HG02885 (cell line): ENCODE measurements around the gene SLC26A1.

Experiments
- ATAC-seq: cut with Tn5 transposase; IDR thresholded peaks from one replicate; pipeline ENCODE4 v1.9.1; 2021; ENCODE audit warnings: mild to moderate bottlenecking; ENCODE audit not compliant: unreplicated experiment, poor library complexity

SLC26A1 gene

DNA sequence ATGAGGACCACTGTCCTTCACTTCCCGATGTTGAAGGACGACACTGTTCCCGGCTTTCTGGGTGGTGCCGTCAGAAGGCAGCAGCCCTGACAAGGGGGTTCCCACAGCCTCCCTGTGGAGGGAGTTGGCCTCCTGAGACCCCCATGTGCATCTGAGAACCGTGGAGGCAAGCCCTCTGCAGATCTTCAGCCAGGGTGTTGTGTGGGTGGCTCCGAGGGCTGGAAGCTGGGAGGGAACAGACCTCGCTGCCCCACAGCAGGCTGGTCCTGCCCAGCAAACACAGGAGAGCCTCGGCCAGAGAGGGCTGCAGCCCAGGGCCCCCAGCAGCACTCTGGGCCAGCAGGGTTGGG, 36.0 kb downstream of the SLC26A1 start:
- ATAC-seq = no peak

GRCh38 chr4:956531-957230, 36.5 kb downstream of the SLC26A1 start:
- no peak for ATAC-seq

DNA sequence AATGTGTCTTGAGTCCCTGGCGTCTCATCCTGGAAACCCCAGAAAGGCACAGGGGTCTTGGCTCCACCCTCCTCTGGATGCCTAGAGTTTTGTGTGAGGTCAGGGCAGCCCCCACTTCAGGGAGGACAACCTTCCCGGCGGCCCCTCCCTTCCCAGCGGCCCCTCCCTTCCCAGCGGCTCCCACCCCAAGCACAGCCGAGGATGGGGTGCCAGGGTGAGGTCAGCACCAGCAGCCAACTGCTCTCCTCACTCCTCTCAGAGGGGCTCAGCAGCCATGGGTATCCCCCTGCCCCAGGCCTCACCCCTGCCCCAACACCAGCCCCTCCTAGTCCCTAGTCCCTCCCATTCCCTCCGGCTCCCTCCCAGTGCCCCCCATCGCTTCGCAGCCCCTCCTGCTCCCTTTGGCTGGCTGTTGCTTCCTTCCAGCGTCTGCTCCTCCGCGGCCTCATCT, 37.2 kb downstream of the SLC26A1 start:
- ATAC-seq = no peak

DNA sequence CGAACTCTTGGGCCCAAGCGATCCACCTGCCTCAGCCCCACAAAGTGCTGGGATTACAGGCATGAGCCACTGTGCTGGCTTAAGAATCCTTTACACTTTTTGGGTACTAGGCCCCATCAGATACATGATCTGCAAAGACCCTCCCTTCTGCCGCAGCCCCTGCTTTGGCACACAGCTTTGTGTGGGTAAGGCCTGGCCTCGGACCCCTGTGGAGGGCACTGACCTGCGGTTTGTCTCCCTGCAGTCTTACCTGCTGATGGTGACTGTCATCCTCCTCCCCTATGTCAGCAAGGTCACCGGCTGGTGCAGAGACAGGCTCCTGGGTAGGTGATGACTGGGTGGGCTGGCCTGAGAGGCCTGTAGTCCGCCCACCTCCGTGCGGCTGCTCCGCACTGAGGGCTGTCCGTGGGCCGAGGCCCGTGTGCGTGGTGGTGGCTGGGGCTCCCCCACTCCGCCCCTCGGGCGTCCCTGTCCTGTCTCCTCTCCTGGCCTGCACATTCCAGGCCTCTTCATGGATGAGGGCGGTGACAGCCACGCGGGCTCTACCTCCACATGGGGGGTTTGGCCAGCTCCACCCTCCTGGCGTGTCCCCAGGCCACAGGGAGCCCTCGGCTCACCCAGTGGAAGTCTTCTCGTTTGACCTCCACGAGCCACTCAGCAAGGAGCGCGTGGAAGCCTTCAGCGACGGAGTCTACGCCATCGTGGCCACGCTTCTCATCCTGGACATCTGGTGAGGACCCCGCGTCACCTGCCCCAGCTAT, 37.9 kb downstream of the SLC26A1 start:
- no peak for ATAC-seq

GRCh38 chr4:954211-955020, 38.8 kb downstream of the SLC26A1 start:
- no peak for ATAC-seq

DNA sequence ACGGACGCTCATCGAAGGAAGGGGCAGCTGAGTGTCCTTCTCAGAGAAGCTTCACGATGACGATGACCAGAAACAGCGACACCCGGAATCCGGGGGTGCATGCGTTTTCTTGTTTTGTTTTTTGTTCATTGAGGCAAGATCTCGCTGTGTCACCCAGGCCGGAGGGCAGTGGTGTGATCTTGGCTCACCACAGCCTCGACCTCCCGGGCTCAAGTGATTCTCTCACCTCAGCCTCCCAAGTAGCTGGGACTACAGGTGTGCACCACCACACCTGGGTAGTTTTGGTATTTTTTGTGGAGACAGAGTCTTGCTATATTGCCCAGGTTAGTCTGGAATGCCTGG, 39.7 kb downstream of the SLC26A1 start:
- no peak for ATAC-seq

DNA sequence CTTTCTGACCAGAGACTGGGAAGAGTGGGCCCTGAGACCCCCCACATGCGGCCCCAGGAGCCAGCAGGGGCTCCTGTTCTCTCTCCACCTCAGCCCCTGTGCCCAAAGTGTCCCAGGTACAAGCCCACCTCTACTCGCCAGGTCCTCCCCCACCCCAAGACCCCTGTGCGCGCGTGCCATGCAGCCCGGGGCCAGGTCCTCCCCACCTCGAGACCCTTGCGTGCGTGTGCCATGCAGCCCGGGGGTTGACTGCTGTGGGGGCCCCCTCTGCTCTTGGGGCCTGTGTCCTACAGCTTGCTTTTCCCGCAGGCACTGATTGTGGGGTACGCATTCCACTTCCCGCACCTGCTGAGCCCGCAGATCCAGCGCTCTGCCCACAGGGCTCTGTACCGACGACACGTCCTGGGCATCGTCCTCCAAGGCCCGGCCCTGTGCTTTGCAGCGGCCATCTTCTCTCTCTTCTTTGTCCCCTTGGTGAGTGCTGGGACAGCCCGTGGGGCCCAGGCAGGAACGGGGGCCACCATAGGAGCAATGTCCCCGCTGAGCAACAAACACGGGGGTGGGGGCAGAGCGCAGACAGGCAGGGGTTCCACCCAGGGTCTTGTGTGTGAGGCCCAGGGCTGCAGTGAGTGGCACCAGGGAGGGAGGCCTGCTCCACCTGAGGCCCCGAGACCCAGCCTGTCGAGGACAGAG, 40.2 kb downstream of the SLC26A1 start:
- no peak for ATAC-seq

GRCh38 chr4:951594-952468, 41.4 kb downstream of the SLC26A1 start:
- no peak for ATAC-seq

DNA sequence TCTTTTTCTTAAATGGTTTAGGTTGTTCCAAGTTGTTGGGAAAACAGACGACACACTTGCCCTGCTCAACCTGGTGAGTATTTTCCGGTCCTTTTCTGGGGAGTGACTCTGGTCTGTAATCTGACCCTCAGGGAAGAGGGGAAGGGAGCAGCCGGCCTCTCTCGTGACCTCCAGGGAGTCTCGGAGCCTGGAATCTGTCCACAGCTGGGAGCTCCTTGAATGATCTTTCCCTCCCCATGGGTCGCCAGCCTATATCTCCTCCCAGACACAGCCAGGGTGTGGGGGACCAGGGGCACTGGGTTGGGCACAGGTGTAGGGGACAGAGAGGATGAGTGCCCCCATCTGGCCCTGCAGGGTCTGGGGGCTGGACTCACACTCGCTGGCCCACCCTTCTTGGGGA, 42.0 kb downstream of the SLC26A1 start:
- ATAC-seq = no peak

DNA sequence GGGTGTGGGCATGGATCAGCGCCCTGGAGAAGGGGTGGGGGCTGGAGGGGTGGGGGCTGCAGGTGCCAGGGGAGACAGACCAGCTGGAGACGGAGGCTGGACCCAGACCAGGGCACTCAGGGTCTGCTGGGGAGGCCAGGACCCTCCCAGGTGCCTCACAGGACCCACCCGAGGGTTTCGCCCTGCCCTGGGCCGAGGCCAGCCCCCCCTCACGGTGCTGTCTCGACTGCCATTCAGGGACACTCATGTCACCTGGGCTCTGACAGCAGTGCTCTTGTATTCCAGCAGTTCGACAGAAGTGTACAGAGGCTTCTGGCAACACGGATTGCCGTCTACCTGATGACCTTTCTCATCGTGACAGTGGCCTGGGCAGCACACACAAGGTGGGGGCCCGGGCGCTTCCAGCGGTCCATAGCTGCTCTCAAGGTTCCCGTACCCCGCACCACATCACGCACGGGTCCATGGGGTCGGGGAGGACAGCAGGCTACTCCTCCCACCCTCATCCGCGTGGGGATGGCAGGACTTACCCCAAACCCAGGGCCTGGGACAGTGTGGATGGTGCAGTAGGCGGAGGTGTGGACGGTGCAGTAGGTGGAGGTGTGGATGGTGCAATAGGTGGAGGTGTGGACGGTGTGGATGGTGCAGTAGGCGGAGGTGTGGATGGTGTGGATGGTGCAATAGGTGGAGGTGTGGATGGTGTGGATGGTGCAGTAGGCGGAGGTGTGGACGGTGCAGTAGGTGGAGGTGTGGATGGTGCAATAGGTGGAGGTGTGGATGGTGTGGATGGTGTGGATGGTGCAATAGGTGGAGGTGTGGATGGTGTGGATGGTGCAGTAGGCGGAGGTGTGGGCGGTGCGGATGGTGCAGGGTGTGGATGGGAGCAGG, 42.8 kb downstream of the SLC26A1 start:
- ATAC-seq = no peak

DNA sequence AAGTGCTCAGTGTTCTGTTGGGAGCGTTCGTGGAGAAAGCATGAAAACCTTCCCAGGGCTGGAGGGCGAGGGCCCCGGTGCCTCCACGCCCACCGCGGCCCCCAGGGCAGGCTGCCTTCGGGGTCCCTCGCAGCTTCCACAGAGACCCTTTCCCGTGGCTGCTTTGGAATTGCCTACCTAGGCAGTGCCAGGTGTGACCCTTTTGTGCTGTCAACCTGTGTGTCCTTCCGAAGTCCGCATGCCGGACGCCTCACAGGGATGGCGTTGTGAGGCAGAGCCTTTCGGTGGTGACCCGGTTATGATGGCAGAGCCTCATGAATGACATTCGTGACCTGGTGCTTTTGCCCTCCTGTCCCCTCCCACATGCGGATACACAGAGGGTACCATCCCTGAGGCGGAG, 43.5 kb downstream of the SLC26A1 start:
- no peak for ATAC-seq

GRCh38 chr4:948936-949300, 44.3 kb downstream of the SLC26A1 start:
- no peak for ATAC-seq

GRCh38 chr4:948101-948935, 44.9 kb downstream of the SLC26A1 start:
- ATAC-seq = no peak

DNA sequence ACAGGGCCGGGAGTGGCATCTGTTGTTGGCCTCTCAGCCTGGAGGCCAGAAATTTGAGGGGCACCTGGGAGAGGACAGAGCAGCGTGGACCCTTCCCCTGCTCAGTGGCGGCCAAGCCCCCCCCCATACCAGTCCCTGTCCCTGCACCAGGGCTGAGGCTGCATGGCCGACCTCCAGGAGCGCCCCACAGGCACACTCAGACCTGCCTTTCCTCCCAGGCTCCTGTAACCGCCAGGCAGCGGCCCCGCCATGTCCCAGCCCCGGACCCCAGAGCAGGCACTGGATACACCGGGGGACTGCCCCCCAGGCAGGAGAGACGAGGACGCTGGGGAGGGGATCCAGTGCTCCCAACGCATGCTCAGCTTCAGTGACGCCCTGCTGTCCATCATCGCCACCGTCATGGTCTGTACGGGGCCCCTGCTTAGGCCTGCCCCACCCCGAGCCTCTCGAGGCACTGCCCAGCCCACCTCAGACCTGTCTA, 45.7 kb downstream of the SLC26A1 start:
- ATAC-seq = no peak

DNA sequence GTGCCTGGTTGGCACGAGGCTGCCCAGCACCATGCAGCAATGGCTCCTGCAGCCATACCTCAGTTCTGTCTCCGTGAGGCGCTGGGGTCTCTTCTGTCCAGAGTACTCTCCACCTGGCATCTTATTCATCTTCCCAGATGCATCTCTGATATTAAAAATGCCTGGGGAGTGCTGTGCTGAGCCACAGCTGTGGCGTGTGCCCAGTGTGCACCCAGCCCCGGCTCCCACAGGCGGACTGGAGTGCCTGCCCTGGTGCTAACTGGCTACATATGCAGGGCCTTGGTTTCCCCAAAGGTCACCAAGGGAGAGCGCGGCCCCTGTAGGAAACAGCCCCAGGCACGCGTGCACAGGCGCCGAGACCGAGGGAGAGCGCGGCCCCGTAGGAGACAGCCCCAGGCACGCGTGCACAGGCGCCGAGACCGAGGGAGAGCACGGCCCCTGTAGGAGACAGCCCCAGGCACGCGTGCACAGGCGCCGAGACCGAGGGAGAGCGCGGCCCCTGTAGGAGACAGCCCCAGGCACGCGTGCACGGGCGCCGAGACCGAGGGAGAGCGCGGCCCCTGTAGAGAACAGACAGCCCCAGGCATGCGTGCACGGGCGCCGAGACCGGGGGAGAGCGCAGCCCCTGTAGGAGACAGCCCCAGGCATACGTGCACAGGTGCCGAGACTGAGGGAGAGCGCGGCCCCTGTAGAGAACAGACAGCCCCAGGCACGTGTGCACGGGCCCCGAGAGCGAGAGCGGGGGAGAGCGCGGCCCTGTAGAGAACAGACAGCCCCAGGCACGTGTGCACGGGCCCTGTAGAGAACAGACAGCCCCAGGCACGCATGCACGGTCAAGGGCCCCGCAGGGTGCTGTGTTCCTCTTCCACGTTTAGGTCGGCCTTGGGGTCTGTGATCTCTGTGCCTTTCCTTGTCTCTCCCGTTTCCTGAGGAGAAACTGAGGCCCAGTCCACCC, 46.4 kb downstream of the SLC26A1 start:
- no peak for ATAC-seq

DNA sequence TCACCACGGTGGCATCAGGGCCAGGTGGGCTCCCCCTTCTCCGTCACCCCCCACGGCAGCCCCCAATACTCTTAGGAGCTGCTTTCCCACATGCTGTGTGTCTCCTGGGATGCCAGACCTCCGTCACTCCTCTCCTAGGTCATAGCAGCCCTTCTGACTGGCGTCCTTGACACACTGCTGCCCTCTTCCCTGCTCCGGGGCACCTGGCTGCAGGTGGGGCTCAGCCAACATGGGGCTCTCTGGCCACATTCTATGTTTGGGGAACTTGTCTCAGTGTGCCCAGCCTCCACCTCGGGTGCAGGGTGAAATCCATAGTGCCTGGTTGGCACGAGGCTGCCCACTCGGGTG, 47.1 kb downstream of the SLC26A1 start:
- ATAC-seq = no peak
